ENCODE results near the gene ADCY1.

- TF ChIP-seq POLR2A (IDR thresholded peaks at IDR 0.05) (no peak), POLR2AphosphoS5 (IDR thresholded peaks at IDR 0.05) (no peak), CTCF (IDR thresholded peaks at IDR 0.05) (no peak), EP300 (IDR thresholded peaks at IDR 0.05) (no peak)
Observed at GRCh38 chr7:45646996-45647825, 73.0 kb downstream of the ADCY1 start.

Data from suprapubic skin (tissue), 4 donors.